ENCODE measurements around the gene RBM33. TPM values are rescaled to one million over a fixed set of nuclear protein-coding genes. Genes with fewer than 3 reads are reported as not detected.
A peak's percentile ranks its signal among the peaks of the same experiment; 100 is the strongest.

Gene RBM33
- polyA plus RNA-seq, 3 donors: 15.0 to 27.7 (median 22.2) TPM

- Histone ChIP-seq H3K9ac (ENCODE audit: insufficient read depth, low read length, poor library complexity, severe bottlenecking) (no peak overlapping the region), H3K4me1 (ENCODE audit: control insufficient read depth in 1 of 2, insufficient read depth in 2 of 2, low read length in 2 of 2) (no peaks in the 10 kb centered on the region), H3K36me3 (replicated peaks in 1 of 2; ENCODE audit: control insufficient read depth in 1 of 2, insufficient read depth in 2 of 2, low read length in 2 of 2) (no peaks in the 10 kb centered on the region), H3K27ac (ENCODE audit: low read depth in 1 of 2, low read length in 2 of 2) (no peak overlapping the region), H4K20me1 (ENCODE audit: insufficient read depth, low read length) (no peaks in the 10 kb centered on the region), H3K27me3 (ENCODE audit: control insufficient read depth in 2 of 2, insufficient read depth in 2 of 2, low read length in 2 of 2) (no peaks in the 10 kb centered on the region), H3K4me3 (replicated peaks in 1 of 3; ENCODE audit: low read depth in 2 of 3, low read length in 3 of 3) (no peak overlapping the region), H3K4me2 (replicated peaks; ENCODE audit: extremely low read depth, low read length, poor library complexity, severe bottlenecking) (no peak overlapping the region), H3K9me3 (replicated peaks in 1 of 2; ENCODE audit: control insufficient read depth in 1 of 2, insufficient read depth in 1 of 2, low read length in 2 of 2) (no peaks in the 10 kb centered on the region), H2AFZ (ENCODE audit: insufficient read depth, low read depth, low read length, poor library complexity, severe bottlenecking) (no peak overlapping the region), H3K79me2 (ENCODE audit: insufficient read depth, low read length) (no peaks in the 10 kb centered on the region)
- no peak for DNase-seq
- Mint-ChIP-seq H3K9me3 (peaks cover 12 to 26% (median 19%) of the 10 kb centered on the region in 7 donors), H3K27ac (peak overlapping the region in 1 of 7 donors; percentile 61), H3K4me1 (no peaks in the 10 kb centered on the region), H3K27me3 (ENCODE audit: low read depth in 3 of 3) (peaks cover 1 to 9% (median 2%) of the 10 kb centered on the region in 3 donors), H3K4me3 (no peak overlapping the region), H3K36me3 (peaks cover 0 to 3% of the 10 kb centered on the region in 2 donors)
- intact Hi-C loops (cut with micrococcal nuclease): no loop called here
- no peak for TF ChIP-seq CTCF (IDR thresholded peaks at IDR 0.05)
- 94% methylated on average over 16 of the region's 16 CpGs for WGBS (ENCODE audit: insufficient coverage)
Measured at GRCh38 chr7:155618708-155619633, 25.5 kb upstream of the RBM33 start.

DNA sequence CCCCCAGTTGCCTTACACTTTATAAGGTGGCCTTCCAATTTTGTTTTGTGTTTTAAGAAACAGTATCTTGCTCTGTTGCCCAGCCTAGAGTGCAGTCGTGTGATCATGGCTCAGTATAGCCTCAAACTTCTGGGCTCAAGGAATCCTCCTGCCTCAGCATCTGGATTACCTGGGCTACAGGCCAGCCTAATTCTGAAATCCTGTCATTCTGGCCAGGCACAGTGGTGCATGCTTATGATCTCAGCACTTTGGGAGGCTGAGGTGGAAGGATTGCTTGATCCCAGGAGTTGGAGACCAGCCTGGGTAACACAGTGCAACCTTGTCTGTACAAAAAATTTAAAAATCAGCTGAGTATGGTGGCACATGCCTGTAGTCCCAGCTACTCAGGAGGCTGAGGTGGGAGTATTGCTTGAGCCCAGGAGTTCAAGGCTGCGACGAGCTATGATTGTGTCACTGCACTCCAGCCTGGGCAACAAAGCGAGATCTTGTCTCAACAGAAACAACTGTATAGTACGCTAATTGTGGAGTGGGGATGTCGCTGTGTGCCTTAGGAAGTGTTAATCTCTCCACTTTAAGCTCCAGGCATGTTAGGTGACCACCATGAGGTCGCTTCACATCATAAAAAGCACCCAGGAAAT lies 24.7 kb upstream of the RBM33 start:
- intact Hi-C loops (cut with micrococcal nuclease): no loop called here
- no peaks in the 10 kb centered on the region for H3K4me1 Mint-ChIP-seq

More for the DNA sequence above, 24.7 kb upstream of the RBM33 start:
- Mint-ChIP-seq H3K9me3 (peaks cover 11 to 23% (median 17%) of the 10 kb centered on the region in 7 donors), H3K27me3 (ENCODE audit: low read depth in 3 of 3) (peaks cover 1 to 9% (median 2%) of the 10 kb centered on the region in 3 donors), H3K4me3 (no peak overlapping the region), H3K27ac (no peak overlapping the region), H3K36me3 (peaks cover 0 to 3% of the 10 kb centered on the region in 2 donors)
- no peaks in the 10 kb centered on the region for H3K4me1 ChIP-seq (ENCODE audit: control insufficient read depth in 1 of 2, insufficient read depth in 2 of 2, low read length in 2 of 2)
- H3K27ac ChIP-seq (ENCODE audit: low read depth in 1 of 2, low read length in 2 of 2): no peak overlapping the region
- H3K4me3 ChIP-seq (replicated peaks in 1 of 3; ENCODE audit: low read depth in 2 of 3, low read length in 3 of 3): no peak overlapping the region
- 96% methylated on average over 6 of the region's 7 CpGs for WGBS (ENCODE audit: insufficient coverage)
- H4K20me1 ChIP-seq (ENCODE audit: insufficient read depth, low read length): no peaks in the 10 kb centered on the region
- TF ChIP-seq CTCF (IDR thresholded peaks at IDR 0.05): no peak
- DNase-seq: no peak
- no peak overlapping the region for H2AFZ ChIP-seq (ENCODE audit: insufficient read depth, low read depth, low read length, poor library complexity, severe bottlenecking)
- no peak overlapping the region for H3K4me2 ChIP-seq (replicated peaks; ENCODE audit: extremely low read depth, low read length, poor library complexity, severe bottlenecking)
- H3K79me2 ChIP-seq (ENCODE audit: insufficient read depth, low read length): no peaks in the 10 kb centered on the region
- H3K9ac ChIP-seq (ENCODE audit: insufficient read depth, low read length, poor library complexity, severe bottlenecking): no peak overlapping the region
- H3K9me3 ChIP-seq (replicated peaks in 1 of 2; ENCODE audit: control insufficient read depth in 1 of 2, insufficient read depth in 1 of 2, low read length in 2 of 2): no peaks in the 10 kb centered on the region
- H3K27me3 ChIP-seq (ENCODE audit: control insufficient read depth in 2 of 2, insufficient read depth in 2 of 2, low read length in 2 of 2): no peaks in the 10 kb centered on the region
- H3K36me3 ChIP-seq (replicated peaks in 1 of 2; ENCODE audit: control insufficient read depth in 1 of 2, insufficient read depth in 2 of 2, low read length in 2 of 2): no peaks in the 10 kb centered on the region
